ENCODE measurements around the gene RAVER1. TPM values are rescaled to one million over a fixed set of nuclear protein-coding genes. Genes with fewer than 3 reads are reported as not detected.

Gene RAVER1
- total and polyA plus RNA-seq, 3 donors from 2014 or later: 32.3 to 49.6 (median 34.5) TPM

GRCh38 chr19:10365518-10365917 lies 32.2 kb upstream of the RAVER1 start:
- no peak overlapping the region for H3K4me3 ChIP-seq
- TF ChIP-seq CTCF (IDR thresholded peaks at IDR 0.05): no peak
- TF ChIP-seq POLR2A (IDR thresholded peaks at IDR 0.05): no peak
- intact Hi-C loops (cut with DNase I; ENCODE audit: low total_unique reads): no loop called here
- H3K27me3 ChIP-seq: no peaks in the 10 kb centered on the region
- no peak for DNase-seq
- 97 to 98% methylated on average over 14 to 23 of the region's 23 CpGs for WGBS, 2 donors
- H3K9me3 ChIP-seq: no peaks in the 10 kb centered on the region
- H3K4me1 ChIP-seq: no peaks in the 10 kb centered on the region
- H3K36me3 ChIP-seq (ENCODE audit: low read depth, missing control alignments): no peaks in the 10 kb centered on the region
- no peak overlapping the region for H3K27ac ChIP-seq

DNA sequence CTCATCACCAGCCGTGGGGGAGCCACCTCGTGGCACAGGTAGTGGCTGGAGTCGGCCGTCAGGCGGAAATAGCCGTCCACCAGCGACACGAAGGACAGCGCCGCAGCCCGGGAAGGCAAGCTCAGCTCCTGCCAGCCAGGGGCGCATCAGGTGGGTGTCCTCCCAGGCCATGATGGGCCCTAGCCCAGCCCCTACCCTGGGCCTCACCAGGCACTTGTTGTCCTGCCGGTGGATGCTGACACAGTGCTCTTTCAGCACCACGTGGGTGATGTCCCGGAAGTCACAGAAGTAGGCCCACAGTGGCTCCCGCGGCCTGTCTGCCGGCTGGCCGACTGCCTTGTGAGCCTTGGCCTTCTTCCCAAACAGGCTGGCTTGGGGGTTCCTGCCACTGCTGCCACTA lies 31.3 kb upstream of the RAVER1 start:
- Histone ChIP-seq H3K36me3 (ENCODE audit: low read depth, missing control alignments) (no peaks in the 10 kb centered on the region), H3K27ac (no peak overlapping the region), H3K27me3 (no peaks in the 10 kb centered on the region), H3K4me3 (no peak overlapping the region), H3K9me3 (no peaks in the 10 kb centered on the region), H3K4me1 (no peaks in the 10 kb centered on the region)
- no peak for DNase-seq
- TF ChIP-seq CTCF (IDR thresholded peaks at IDR 0.05) (no peak), POLR2A (IDR thresholded peaks at IDR 0.05) (no peak)
- WGBS, 2 donors: 80 to 94% methylated on average over 3 to 19 of the region's 19 CpGs
- intact Hi-C loops (cut with DNase I; ENCODE audit: low total_unique reads): no loop called here

DNA sequence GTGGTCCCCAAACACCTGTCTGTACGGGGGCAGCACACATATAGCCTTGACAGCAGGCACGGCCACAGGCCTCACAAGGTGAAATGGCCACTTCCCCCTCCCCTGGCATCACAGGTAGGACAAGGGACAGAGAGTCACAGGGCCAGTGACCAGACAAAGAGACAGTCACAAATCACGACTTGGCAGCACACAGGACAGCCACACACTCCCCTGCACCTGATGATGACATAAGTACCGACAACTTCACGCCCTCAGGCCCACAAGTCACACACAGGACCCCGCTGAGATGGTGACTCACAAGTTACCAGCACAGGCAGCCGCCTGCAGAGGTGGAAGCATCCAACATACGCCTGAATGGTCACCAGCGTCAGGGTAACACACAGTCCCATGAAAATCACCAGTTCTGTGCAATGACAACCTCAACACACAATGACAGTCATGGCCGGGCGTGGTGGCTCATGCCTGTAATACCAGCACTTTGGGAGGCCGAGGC lies 30.5 kb upstream of the RAVER1 start:
- TF ChIP-seq POLR2A (IDR thresholded peaks at IDR 0.05) (no peak), CTCF (IDR thresholded peaks at IDR 0.05) (no peak)
- no peaks in the 10 kb centered on the region for H3K27me3 ChIP-seq
- H3K36me3 ChIP-seq (ENCODE audit: low read depth, missing control alignments): no peaks in the 10 kb centered on the region
- no peak overlapping the region for H3K27ac ChIP-seq
- intact Hi-C loops (cut with DNase I; ENCODE audit: low total_unique reads): no loop called here
- DNase-seq: no peak
- 95 to 98% methylated on average over 6 to 12 of the region's 12 CpGs for WGBS, 2 donors
- H3K4me3 ChIP-seq: no peak overlapping the region
- H3K4me1 ChIP-seq: no peaks in the 10 kb centered on the region
- no peaks in the 10 kb centered on the region for H3K9me3 ChIP-seq

DNA sequence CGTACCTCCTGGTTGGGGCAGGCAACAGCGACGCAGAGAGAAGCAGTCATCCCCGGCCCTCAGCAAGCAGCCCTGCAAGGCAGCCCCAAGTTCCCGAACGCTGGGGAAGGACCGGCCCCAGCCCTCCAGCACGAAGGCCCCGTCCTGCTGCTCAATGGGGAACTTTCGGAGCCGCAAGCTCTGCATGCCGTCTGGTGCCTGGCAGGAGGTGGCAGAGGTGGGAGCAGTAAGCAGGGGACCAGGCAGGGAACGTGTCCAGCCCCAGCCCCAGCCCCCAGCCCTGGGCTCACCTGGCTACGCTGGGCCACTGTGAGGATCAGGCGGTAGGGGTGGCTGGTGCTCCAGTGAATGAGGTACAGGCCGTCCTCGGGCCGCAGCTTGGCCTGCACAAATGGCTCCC lies 28.9 kb upstream of the RAVER1 start:
- DNase-seq: no peak
- 90 to 96% methylated on average over 17 to 18 of the region's 18 CpGs for WGBS, 2 donors
- Histone ChIP-seq H3K4me1 (no peaks in the 10 kb centered on the region), H3K9me3 (no peaks in the 10 kb centered on the region), H3K4me3 (no peak overlapping the region), H3K27ac (no peak overlapping the region), H3K36me3 (ENCODE audit: low read depth, missing control alignments) (no peaks in the 10 kb centered on the region), H3K27me3 (no peaks in the 10 kb centered on the region)
- TF ChIP-seq CTCF (IDR thresholded peaks at IDR 0.05) (no peak), POLR2A (IDR thresholded peaks at IDR 0.05) (no peak)
- intact Hi-C loops (cut with DNase I; ENCODE audit: low total_unique reads): no loop called here

DNA sequence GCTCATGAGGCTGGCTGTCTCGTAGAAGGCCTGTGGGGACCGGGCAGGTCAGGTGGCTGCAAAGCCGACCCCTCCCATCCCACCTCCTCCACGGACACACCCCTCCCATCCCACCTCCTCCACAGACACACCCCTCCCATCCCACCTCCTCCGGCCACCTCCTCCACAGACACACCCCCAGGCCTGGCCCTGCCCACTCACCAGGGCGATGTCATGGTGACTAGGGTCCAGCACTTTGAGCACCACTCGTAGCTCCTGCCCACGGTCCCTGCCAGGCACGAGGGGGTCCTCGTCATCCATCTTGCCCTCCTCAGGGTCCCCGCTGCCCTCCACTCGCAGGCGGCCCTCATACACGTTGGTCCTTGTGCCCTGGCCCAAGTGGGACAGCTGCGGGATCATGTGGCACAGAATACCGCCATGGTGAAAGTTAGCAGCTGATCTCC lies 28.3 kb upstream of the RAVER1 start:
- Histone ChIP-seq H3K4me3 (no peak overlapping the region), H3K27ac (no peak overlapping the region), H3K27me3 (no peaks in the 10 kb centered on the region), H3K36me3 (ENCODE audit: low read depth, missing control alignments) (no peaks in the 10 kb centered on the region), H3K9me3 (no peaks in the 10 kb centered on the region), H3K4me1 (no peaks in the 10 kb centered on the region)
- DNase-seq: no peak
- intact Hi-C loops (cut with DNase I; ENCODE audit: low total_unique reads): no loop called here
- TF ChIP-seq POLR2A (IDR thresholded peaks at IDR 0.05) (no peak), CTCF (IDR thresholded peaks at IDR 0.05) (no peak)
- 82 to 87% methylated on average over 14 to 16 of the region's 16 CpGs for WGBS, 2 donors
